HG03196 (cell line): ENCODE data around the gene FILIP1L.
A peak's percentile ranks its signal among the peaks of the same experiment; 100 is the strongest.

Experiments used
- ATAC-seq: cut with Tn5 transposase; IDR thresholded peaks from one replicate; pipeline ENCODE4 v1.9.1; 2021; ENCODE audit not compliant: unreplicated experiment

FILIP1L gene

DNA sequence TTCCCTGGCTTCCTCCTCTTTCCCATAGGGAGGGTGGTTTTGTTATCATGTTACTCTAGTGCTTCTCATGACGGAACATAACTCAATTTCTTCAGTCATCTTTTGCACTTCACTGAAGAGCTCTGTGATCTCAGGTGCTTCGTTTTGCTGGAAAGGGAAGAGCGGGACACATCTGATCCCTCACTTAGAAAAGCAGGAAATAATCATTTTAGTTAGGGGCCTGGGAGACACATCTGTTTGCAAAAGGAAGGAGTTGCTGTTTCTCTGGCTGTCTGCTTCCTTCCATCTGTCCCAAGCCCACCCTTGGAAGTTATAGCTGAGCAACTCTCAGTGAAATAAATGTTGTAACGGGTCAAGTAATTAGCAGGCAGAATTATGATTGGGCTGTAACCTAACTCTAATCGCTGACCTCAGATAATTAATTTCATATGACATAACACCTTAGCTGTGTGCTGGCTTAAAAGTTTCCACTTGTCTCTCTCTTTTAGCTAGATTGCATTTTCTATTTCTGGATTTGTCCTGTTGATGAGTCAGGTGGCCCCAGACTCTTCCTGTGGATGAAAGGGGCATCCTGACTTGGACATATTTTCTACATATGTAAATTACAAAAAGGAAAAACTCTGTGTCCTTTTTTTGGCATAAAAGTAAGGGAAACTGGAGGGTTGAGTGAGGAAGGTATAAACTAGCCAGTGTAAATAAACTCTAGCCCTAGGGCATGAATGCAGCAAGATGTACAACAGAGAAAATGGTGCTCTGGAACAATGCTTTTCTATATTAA, 11.0 kb upstream of the FILIP1L start:
- no peak for ATAC-seq

DNA sequence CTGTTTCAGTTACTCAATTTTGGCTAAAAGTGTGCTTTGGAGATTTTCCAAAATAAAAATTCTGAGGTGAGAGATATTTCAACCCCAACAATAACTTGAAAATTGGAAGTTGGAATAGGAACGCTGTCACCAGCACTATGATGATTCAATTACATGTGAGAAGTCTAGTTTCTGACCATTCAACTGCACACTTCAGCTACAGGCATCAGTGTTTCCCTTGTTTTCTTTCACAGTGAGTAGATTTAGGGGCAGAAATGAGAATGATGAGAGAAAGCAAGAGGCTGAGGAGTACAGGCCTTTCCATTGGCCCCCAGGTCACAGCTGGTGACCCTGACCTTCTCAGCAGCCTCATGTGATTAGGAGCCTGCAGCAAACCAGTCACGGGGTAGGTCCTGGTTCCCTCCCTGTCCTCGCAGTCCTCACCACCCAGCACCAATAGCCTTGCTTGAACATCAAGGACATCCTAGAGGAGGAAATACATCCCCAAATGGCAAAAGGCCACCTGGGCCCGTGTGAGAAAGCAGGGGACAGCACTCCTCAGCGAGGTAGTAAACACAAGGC, 10.0 kb upstream of the FILIP1L start:
- no peak for ATAC-seq

DNA sequence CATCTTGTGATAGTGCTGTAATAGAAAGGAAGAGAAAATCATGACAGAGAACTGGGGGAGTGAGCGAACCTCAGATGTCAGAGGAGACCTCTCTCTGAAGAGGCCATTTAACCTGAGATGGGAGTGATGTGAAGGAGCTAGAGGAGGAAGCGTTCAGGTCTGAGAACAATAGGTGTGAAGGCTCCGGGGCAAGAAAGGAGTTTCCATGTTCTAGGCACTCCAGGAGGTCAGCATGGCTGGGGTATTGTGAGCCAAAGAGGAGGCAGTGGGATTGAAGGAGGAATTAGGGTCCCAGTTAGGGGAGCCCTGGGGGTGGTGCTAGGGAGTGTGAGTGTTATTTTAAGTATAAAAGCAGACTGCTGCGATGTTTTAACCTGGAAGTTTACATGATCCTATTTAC, 8.8 kb upstream of the FILIP1L start:
- no peak for ATAC-seq

- ATAC-seq: no peak
Observed at GRCh38 chr3:100122321-100122720, 8.0 kb upstream of the FILIP1L start.

GRCh38 chr3:100120693-100121092, 6.4 kb upstream of the FILIP1L start:
- ATAC-seq: no peak

GRCh38 chr3:100120012-100120411, 5.7 kb upstream of the FILIP1L start:
- ATAC-seq: no peak

DNA sequence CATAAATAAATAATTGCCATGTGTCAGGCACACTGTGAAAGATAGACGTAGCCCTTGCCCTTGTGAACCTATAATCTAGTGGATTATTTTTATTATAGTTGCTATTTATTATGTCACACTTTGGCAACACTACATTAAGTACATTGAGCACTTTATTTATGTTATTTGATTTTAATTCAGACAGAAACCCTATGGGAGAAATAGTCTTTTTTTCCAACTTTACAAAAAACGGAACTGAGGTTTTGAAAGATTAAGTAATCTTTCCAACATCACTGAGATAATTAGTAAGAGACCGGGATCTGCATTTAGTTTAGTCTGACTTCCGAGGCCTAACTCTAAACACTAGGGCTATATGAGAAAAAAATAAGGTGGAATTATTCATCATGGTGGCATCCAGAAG, 2.8 kb upstream of the FILIP1L start:
- ATAC-seq: no peak

DNA sequence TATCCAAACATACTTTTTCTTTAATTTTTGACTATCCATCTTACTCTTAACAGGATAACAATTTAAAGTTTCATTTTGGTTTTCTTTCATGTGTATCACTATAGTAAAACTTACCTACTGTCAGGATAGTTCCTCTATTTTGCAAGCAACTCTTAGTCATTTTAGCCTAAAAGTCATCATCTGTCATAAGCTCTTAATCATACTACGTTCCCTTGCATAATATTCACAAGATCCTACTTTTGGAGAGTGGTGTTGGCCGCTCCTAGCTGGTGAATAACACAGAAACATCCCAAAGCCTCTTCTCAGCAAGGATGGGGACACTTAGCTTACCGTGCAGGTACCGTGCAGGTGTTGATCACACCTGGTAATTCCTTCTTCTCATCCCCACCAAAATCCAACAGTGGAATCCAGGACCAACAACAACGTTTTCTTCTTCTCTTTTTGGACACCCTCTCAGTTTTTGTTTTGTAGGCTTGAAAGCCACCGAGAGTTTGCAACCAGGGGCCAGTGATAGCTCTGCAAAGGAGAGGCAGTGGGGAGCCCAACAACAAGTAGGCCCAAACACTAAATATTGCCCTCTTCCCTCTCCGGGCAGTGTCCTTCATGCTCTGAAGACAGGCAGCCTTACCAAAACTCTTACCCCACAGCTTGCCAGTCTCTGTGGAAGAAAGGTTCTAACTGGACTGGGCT, 433 bp downstream of the FILIP1L start:
- no peak for ATAC-seq

DNA sequence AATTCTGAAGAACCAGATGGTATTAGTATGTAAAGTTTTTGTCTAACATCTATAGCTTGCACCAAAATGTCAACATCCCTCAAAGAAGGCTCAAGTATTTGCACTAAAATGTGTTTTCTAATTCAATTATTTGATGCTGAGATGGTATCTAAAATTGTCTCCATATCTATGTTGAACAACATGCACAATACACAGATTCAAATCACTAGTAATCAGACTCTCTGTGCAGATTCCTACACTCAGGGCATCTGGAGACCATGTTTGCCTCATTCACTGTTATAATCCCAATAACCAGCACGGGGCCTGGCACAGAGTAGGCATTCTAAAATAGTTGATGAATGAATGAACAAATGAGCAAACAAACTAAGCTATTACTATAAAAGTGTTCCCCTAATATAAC, 2.6 kb downstream of the FILIP1L start:
- ATAC-seq: no peak

- ATAC-seq: no peak
Observed at GRCh38 chr3:100110162-100110561, 4.1 kb downstream of the FILIP1L start.

GRCh38 chr3:100108464-100109079, 5.7 kb downstream of the FILIP1L start:
- no peak for ATAC-seq

DNA sequence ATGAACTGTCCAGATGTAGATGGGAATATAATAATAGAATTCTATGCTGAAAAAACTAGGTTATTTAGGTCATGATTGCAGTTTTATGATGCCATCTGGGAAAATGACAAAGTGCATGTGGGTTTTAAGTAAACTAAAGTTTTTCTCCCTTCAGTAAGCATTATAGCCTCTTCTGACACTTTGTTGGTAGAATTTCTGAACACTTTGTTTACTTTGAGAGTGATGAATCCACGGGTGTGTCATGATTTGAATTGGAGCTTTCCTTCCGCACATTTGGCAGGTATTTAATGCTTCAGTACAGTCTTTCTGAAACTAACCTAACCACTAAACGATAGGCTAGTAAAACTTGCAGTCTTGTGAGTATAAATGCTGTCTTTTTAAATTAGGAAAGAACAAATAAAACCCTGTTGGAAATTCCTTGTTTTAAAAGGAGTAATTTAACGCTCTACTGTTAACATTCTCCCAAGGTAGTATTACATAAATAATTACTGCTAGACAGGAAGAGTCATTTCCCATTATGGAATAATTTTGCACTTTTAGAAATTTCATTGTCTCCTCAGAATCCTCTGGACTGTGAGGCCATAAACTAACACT, 7.0 kb downstream of the FILIP1L start:
- ATAC-seq: no peak

- no peak for ATAC-seq
Observed at GRCh38 chr3:100106531-100107141, 7.7 kb downstream of the FILIP1L start.

DNA sequence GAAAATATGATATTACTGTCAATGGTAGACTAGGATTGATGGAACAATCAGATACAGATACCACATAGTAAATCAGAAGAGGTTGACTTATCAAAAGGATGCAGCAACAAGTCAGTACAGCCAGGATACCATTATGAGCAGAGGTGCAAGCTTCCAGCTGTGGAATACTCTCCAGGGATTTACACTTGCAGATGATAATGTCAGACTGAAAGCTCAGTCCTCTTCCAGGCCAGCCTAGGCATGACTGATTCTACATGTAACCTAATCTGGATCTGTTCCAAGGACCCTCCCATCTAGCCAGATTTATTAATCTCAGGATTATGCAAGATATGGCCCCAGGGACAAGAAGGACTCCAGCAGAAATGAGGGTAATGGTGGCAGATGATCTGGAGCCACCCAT, 8.2 kb downstream of the FILIP1L start:
- ATAC-seq: no peak

- peak; percentile 37 for ATAC-seq
Observed at GRCh38 chr3:100105501-100105900, 8.8 kb downstream of the FILIP1L start.

- no peak for ATAC-seq
Observed at GRCh38 chr3:100104817-100105413, 9.4 kb downstream of the FILIP1L start.

DNA sequence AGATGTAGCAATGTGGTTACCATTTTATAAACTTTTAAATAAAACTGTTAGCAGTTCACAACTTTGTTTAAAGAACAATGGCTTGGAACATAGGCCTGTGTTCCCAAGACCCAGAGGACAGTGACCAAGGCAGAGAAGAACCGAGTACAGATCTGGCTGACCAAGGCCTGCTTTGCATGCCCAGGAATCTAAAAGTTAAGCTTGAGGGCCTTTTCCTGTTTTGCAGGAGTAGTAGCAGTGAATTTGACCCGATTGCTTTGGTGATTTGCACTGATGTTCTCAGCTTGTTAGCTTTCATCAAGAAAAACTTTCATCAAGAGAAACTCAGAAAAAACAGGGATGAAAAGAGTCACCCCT, 9.9 kb downstream of the FILIP1L start:
- ATAC-seq: peak; percentile 37

- ATAC-seq: peak; percentile 87
Observed at GRCh38 chr3:100103558-100104441, 10.5 kb downstream of the FILIP1L start.

DNA sequence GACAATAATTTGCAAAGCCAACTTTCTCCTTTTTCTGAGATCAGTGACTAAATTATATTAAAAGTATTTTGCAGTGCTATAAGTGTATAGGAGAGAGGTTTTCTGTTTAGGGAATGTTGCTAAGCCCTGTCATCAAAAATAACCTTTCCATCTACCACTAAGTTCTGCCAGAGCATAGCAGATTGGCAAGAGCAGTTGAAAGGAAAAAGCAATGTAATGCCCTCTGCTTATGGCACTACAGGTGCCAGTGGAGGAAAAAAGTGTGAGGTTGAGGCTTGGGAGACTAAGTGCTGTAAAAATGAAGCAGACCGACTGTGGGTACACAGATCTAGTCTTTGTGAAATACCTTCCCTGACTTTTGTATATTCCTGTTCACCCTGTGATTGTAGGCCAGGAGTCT, 11.5 kb downstream of the FILIP1L start:
- no peak for ATAC-seq

GRCh38 chr3:100100425-100100824, 13.9 kb downstream of the FILIP1L start:
- no peak for ATAC-seq
